Kidney epithelial cell (primary cell): Measurements from ENCODE around the gene PPIB. TPM values are rescaled to one million over a fixed set of nuclear protein-coding genes. Genes with fewer than 3 reads are reported as not detected.

Experiments
- DNase-seq: peaks from one replicate; pipeline ENCODE4 v3.0.0-alpha.2; 2010; ENCODE audit warnings: low read depth
- H3K27me3 ChIP-seq: 2 replicates; pipeline ENCODE4 v1.6.0; 2011; ENCODE audit warnings: low read length; ENCODE audit not compliant: control insufficient read depth, insufficient read depth
- H3K36me3 ChIP-seq: 2 replicates; pipeline ENCODE4 v1.5.1; 2011; ENCODE audit warnings: low read length; ENCODE audit not compliant: control insufficient read depth, insufficient read depth
- H3K4me3 ChIP-seq: 2 replicates; pipeline ENCODE4 v1.5.1; 2011; ENCODE audit warnings: low read depth, mild to moderate bottlenecking, control low read depth, low read length
- CTCF ChIP-seq: IDR thresholded peaks from 2 replicates; pipeline ENCODE4 v1.5.1; 2011; ENCODE audit warnings: mild to moderate bottlenecking, moderate library complexity, low read length, control low read depth, inconsistent platforms; ENCODE audit not compliant: insufficient read depth, poor library complexity, severe bottlenecking
- total RNA-seq: library from RNA; depleted of rRNA; stranded (reverse); fragments of >200 nt; gene quantifications from 2 replicates; pipeline ENCODE4 v1.2.3, GENCODE V29; 2015

The PPIB gene
- total RNA-seq, 1 donor from 2014 or later, result 736 TPM

DNA sequence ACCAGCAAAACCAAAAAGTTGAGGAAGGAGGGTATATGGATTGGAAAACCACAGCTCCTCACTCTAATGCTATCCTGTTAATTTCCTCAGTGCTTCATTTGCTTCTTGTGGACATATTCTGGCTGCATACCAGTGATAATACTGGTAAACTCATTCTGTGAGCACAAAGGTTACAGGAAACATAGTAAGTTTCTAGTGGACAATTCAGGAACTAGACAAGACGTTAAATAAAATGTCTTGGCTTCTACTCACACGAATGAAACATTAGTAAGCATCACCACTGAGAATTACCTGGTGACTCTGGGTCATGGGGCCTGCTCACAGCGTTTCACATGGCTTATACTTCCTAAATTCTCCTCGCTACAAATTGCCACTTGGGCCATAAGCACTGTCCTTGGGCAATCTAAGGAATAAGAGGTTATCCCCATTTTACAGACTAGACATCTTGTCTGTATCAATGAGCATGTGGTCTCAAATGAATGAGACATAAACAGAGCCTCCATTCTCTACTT lies 20.1 kb upstream of the PPIB start:
- Histone ChIP-seq H3K27me3 (no peaks in the 10 kb centered on the region), H3K4me3 (no peak overlapping the region), H3K36me3 (no peaks in the 10 kb centered on the region)
- DNase-seq, result no peak
- TF ChIP-seq CTCF, result no peak

GRCh38 chr15:64180235-64180824 lies 17.5 kb upstream of the PPIB start:
- DNase-seq, result no peak
- Histone ChIP-seq H3K4me3 (no peak overlapping the region), H3K36me3 (peaks cover 1% of the 10 kb centered on the region), H3K27me3 (no peaks in the 10 kb centered on the region)
- no peak for TF ChIP-seq CTCF

- DNase-seq, result no peak
- H3K36me3 ChIP-seq, result no peaks in the 10 kb centered on the region
- TF ChIP-seq CTCF, result no peak
- H3K4me3 ChIP-seq, result no peak overlapping the region
- no peaks in the 10 kb centered on the region for H3K27me3 ChIP-seq
Measured at GRCh38 chr15:64166102-64166890, 3.5 kb upstream of the PPIB start.

DNA sequence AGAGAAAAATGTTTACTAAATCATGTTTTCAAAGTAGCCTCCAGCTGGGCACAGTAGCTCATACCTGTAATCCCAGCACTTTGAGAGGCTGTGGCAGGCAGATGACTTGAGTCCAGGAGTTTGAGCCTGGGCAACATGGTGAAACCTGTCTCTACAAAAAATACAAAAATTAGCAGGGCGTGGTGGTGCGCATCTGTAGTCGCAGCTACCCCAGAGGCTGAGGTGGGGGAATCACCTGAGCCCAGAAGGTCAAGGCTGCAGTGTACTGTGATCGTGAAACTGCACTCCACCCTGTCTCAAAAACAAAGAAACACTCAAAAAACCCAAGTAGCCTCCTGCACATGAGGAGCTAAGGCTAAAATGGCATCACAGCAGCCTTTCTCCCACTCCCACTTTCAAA lies 1.6 kb upstream of the PPIB start:
- no peaks in the 10 kb centered on the region for H3K27me3 ChIP-seq
- DNase-seq, result no peak
- peaks cover 1% of the 10 kb centered on the region for H3K36me3 ChIP-seq
- H3K4me3 ChIP-seq, result no peak overlapping the region
- no peak for TF ChIP-seq CTCF

GRCh38 chr15:64163659-64164362 lies 989 bp upstream of the PPIB start:
- Histone ChIP-seq H3K27me3 (no peaks in the 10 kb centered on the region), H3K4me3 (peak overlapping the region; percentile 21), H3K36me3 (peaks cover 1% of the 10 kb centered on the region)
- no peak for TF ChIP-seq CTCF
- no peak for DNase-seq
